AG09309 (cell line): Measurements from ENCODE around the gene SCYL1.

ENCODE experiments used
- DNase-seq: peaks from one replicate; pipeline ENCODE4 v3.0.0-alpha.2; 2010; ENCODE audit warnings: low read depth
- H3K4me3 ChIP-seq: 2 replicates; pipeline ENCODE4 v1.5.1; 2011; ENCODE audit warnings: mild to moderate bottlenecking, low read depth, low read length, moderate library complexity; ENCODE audit not compliant: control insufficient read depth
- CTCF ChIP-seq: IDR thresholded peaks from 2 replicates; pipeline ENCODE4 v1.5.1; 2011; ENCODE audit warnings: mild to moderate bottlenecking, low read depth, low read length, inconsistent platforms; ENCODE audit not compliant: insufficient read depth, control insufficient read depth; ENCODE audit errors: missing control alignments

SCYL1 gene

GRCh38 chr11:65535102-65535501 lies 10.2 kb downstream of the SCYL1 start:
- no peak overlapping the region for H3K4me3 ChIP-seq
- DNase-seq = no peak
- TF ChIP-seq CTCF = no peak

- DNase-seq = no peak
- H3K4me3 ChIP-seq = no peak overlapping the region
- no peak for TF ChIP-seq CTCF
Measured at GRCh38 chr11:65536412-65537295, 11.8 kb downstream of the SCYL1 start.

- no peak for TF ChIP-seq CTCF
- no peak overlapping the region for H3K4me3 ChIP-seq
- DNase-seq = no peak
Measured at GRCh38 chr11:65537296-65537597, 12.4 kb downstream of the SCYL1 start.

DNA sequence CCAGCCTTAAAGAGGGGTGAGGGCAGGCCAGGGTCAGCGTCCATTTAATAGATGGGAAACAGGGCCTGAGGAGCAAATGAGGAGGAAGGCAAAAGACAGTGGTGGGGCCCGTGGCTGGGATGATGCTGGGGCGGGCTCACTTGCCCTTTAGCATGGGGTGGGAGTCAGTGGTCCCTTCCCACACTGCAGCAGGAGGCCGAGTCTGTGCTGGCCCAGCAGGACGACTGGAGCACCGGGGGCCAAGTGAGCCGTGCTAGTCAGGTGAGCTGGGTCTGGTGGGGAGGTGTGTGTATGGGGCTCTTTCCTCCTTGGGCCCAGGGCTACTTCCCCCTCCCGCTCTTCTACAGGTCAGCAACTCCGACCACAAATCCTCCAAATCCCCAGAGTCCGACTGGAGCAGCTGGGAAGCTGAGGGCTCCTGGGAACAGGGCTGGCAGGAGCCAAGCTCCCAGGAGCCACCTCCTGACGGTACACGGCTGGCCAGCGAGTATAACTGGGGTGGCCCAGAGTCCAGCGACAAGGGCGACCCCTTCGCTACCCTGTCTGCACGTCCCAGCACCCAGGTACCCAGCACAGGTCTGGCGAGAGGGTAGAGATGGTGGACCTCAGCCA lies 12.8 kb downstream of the SCYL1 start:
- no peak for DNase-seq
- H3K4me3 ChIP-seq = no peak overlapping the region
- TF ChIP-seq CTCF = no peak

DNA sequence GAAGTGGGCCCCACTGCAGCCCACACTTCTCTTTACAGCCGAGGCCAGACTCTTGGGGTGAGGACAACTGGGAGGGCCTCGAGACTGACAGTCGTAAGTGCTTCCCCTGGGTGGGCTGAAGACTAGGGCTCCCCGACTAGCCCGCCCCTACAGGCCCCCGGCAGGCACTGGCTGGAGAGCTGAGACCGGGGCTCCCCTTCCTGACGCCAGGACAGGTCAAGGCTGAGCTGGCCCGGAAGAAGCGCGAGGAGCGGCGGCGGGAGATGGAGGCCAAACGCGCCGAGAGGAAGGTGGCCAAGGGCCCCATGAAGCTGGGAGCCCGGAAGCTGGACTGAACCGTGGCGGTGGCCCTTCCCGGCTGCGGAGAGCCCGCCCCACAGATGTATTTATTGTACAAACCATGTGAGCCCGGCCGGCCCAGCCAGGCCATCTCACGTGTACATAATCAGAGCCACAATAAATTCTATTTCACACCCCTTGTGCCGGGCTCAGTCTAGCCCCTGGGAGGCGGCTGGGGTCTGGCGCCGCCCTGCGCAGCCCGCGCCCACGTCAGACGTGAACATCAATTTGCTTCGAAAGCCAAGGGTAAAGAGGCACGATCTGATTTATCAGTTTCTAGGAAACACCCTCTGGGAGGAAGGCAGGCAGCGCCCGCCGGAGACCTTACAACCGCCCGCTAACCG lies 13.5 kb downstream of the SCYL1 start:
- no peak overlapping the region for H3K4me3 ChIP-seq
- DNase-seq = no peak

More for the DNA sequence above, 13.5 kb downstream of the SCYL1 start:
- no peak for TF ChIP-seq CTCF
